Fibroblast of lung (primary cell): ENCODE data around the gene DNAJA3. TPM values are rescaled to one million over a fixed set of nuclear protein-coding genes. Genes with fewer than 3 reads are reported as not detected.
A peak's percentile ranks its signal among the peaks of the same experiment; 100 is the strongest.

ENCODE experiments used
- DNase-seq, 2 donors: peaks; one replicate each; pipeline versions ENCODE4 v3.0.0 to v3.0.0-alpha.2; 2010; ENCODE audit warnings: low read depth in 2 of 2
- H2AFZ ChIP-seq: 2 replicates; pipeline ENCODE4 v1.5.1; 2012; ENCODE audit warnings: low read length, control low read depth, inconsistent platforms
- H3K27ac ChIP-seq: 2 replicates; pipeline ENCODE4 v1.5.1; 2011; ENCODE audit warnings: low read length, control low read depth; ENCODE audit not compliant: insufficient read depth
- H3K27me3 ChIP-seq: 2 replicates; pipeline ENCODE4 v1.5.1; 2011; ENCODE audit warnings: mild to moderate bottlenecking, low read length; ENCODE audit not compliant: control insufficient read depth, insufficient read depth
- H3K36me3 ChIP-seq: 2 replicates; pipeline ENCODE4 v1.5.1; 2011; ENCODE audit warnings: low read length; ENCODE audit not compliant: control insufficient read depth, insufficient read depth
- H3K4me1 ChIP-seq: 2 replicates; pipeline ENCODE4 v1.5.1; 2011; ENCODE audit warnings: low read length; ENCODE audit not compliant: control insufficient read depth, insufficient read depth; ENCODE audit errors: extremely low read depth
- H3K4me2 ChIP-seq: 2 replicates; pipeline ENCODE4 v1.5.1; 2011; ENCODE audit warnings: low read length, control low read depth; ENCODE audit not compliant: insufficient read depth; ENCODE audit errors: extremely low read depth
- H3K4me3 ChIP-seq, 4 experiments: fragments of 200-600 bp in 1 of 4; sonication (generic) in 1 of 4; replicated peaks in 1 of 4; 2 replicates each; pipeline ENCODE4 v1.5.1; 2011 to 2016; ENCODE audit warnings: low read length in 4 of 4, low read depth in 3 of 4, mild to moderate bottlenecking in 3 of 4, control low read depth in 2 of 4, inconsistent platforms in 1 of 4, mixed read lengths in 1 of 4; ENCODE audit not compliant: insufficient read depth in 1 of 4; ENCODE audit errors: control extremely low read depth in 1 of 4
- H3K79me2 ChIP-seq: 2 replicates; pipeline ENCODE4 v1.5.1; 2012; ENCODE audit warnings: mild to moderate bottlenecking, low read length, inconsistent platforms; ENCODE audit not compliant: control insufficient read depth, insufficient read depth
- H3K9ac ChIP-seq: 2 replicates; pipeline ENCODE4 v1.5.1; 2011; ENCODE audit warnings: mild to moderate bottlenecking, low read length, control low read depth; ENCODE audit not compliant: insufficient read depth
- H3K9me3 ChIP-seq: 2 replicates; pipeline ENCODE4 v1.5.1; 2012; ENCODE audit warnings: low read depth, low read length; ENCODE audit not compliant: control insufficient read depth, insufficient read depth
- H4K20me1 ChIP-seq: 2 replicates; pipeline ENCODE4 v1.5.1; 2011; ENCODE audit warnings: low read length; ENCODE audit not compliant: control insufficient read depth, insufficient read depth; ENCODE audit errors: extremely low read depth
- CTCF ChIP-seq, 2 donors: IDR thresholded peaks in 1 of 2; conservative IDR thresholded peaks in 1 of 2; 1 replicate in 1 of 2; 2 replicates in 1 of 2; pipeline ENCODE4 v1.5.1; 2011 to 2012; ENCODE audit warnings: low read length in 2 of 2, control low read depth in 1 of 2, inconsistent platforms in 1 of 2, low read depth in 1 of 2, mild to moderate bottlenecking in 1 of 2
- EZH2 ChIP-seq: IDR thresholded peaks from 2 replicates; pipeline ENCODE4 v1.5.1; 2012; ENCODE audit warnings: low read length, control low read depth, mild to moderate bottlenecking; ENCODE audit errors: missing control alignments
- polyA plus RNA-seq, 2 donors: library from polyadenylated mRNA; depleted of rRNA in 1 of 2; stranded (reverse) in 1 of 2; unstranded in 1 of 2; fragments of >200 nt; gene quantifications; 2 replicates each; pipeline ENCODE4 v1.2.1, GENCODE V29; 2011 to 2012; ENCODE audit warnings: missing spikeins in 1 of 2
- total RNA-seq: library from RNA; depleted of rRNA; stranded (reverse); fragments of >200 nt; gene quantifications from 2 replicates; pipeline ENCODE4 v1.2.1, GENCODE V29; 2014

DNAJA3 gene
- total and polyA plus RNA-seq, 2 donors (not counting 1 experiment from before 2014, with no cell fraction given) = 27.8 to 66.1 TPM

- no peak overlapping the region for H3K9ac ChIP-seq
- peak; percentile 42 to 70 for DNase-seq
- H4K20me1 ChIP-seq = no peaks in the 10 kb centered on the region
- no peaks in the 10 kb centered on the region for H3K27me3 ChIP-seq
- no peaks in the 10 kb centered on the region for H3K36me3 ChIP-seq
- peaks cover 28% of the 10 kb centered on the region for H3K4me1 ChIP-seq
- no peak overlapping the region for H3K4me2 ChIP-seq
- no peak overlapping the region for H3K4me3 ChIP-seq
- H3K9me3 ChIP-seq = no peaks in the 10 kb centered on the region
- H3K79me2 ChIP-seq = peaks cover 26% of the 10 kb centered on the region
- TF ChIP-seq CTCF (conservative IDR thresholded peaks at IDR 0.05 in 1 of 2, IDR thresholded peaks at IDR 0.05 in 1 of 2; ENCODE audit: low read depth in 1 of 2, low read length in 2 of 2) = no peak
- TF ChIP-seq EZH2 = no peak
- H2AFZ ChIP-seq = no peak overlapping the region
- peak overlapping the region; percentile 75 for H3K27ac ChIP-seq
These were observed 70.6 kb downstream of the DNAJA3 start for GRCh38 chr16:4496305-4496704.

GRCh38 chr16:4498546-4499195 lies 73.0 kb downstream of the DNAJA3 start:
- TF ChIP-seq CTCF (conservative IDR thresholded peaks at IDR 0.05 in 1 of 2, IDR thresholded peaks at IDR 0.05 in 1 of 2; ENCODE audit: low read depth in 1 of 2, low read length in 2 of 2) = no peak
- TF ChIP-seq EZH2 = no peak
- no peak overlapping the region for H3K4me3 ChIP-seq
- H2AFZ ChIP-seq = no peak overlapping the region
- no peaks in the 10 kb centered on the region for H4K20me1 ChIP-seq
- H3K27me3 ChIP-seq = no peaks in the 10 kb centered on the region
- H3K4me1 ChIP-seq = peaks cover 34% of the 10 kb centered on the region
- H3K9ac ChIP-seq = no peak overlapping the region
- H3K27ac ChIP-seq = no peak overlapping the region
- H3K79me2 ChIP-seq = peaks cover 30% of the 10 kb centered on the region
- no peaks in the 10 kb centered on the region for H3K9me3 ChIP-seq
- H3K4me2 ChIP-seq = no peak overlapping the region
- H3K36me3 ChIP-seq = no peaks in the 10 kb centered on the region
- no peak for DNase-seq

- H4K20me1 ChIP-seq = no peaks in the 10 kb centered on the region
- no peak for TF ChIP-seq CTCF (conservative IDR thresholded peaks at IDR 0.05 in 1 of 2, IDR thresholded peaks at IDR 0.05 in 1 of 2; ENCODE audit: low read depth in 1 of 2, low read length in 2 of 2)
- no peak for TF ChIP-seq EZH2
- no peaks in the 10 kb centered on the region for H3K27me3 ChIP-seq
These were observed 73.5 kb downstream of the DNAJA3 start for GRCh38 chr16:4499196-4499555.

More at GRCh38 chr16:4499196-4499555, 73.5 kb downstream of the DNAJA3 start:
- DNase-seq = no peak
- Histone ChIP-seq H3K4me2 (no peak overlapping the region), H3K4me1 (peaks cover 34% of the 10 kb centered on the region), H3K36me3 (no peaks in the 10 kb centered on the region), H2AFZ (no peak overlapping the region), H3K9ac (no peak overlapping the region), H3K9me3 (no peaks in the 10 kb centered on the region), H3K27ac (no peak overlapping the region), H3K4me3 (no peak overlapping the region), H3K79me2 (peaks cover 34% of the 10 kb centered on the region)
